ENCODE results near the gene GMNN.

The GMNN gene

DNA sequence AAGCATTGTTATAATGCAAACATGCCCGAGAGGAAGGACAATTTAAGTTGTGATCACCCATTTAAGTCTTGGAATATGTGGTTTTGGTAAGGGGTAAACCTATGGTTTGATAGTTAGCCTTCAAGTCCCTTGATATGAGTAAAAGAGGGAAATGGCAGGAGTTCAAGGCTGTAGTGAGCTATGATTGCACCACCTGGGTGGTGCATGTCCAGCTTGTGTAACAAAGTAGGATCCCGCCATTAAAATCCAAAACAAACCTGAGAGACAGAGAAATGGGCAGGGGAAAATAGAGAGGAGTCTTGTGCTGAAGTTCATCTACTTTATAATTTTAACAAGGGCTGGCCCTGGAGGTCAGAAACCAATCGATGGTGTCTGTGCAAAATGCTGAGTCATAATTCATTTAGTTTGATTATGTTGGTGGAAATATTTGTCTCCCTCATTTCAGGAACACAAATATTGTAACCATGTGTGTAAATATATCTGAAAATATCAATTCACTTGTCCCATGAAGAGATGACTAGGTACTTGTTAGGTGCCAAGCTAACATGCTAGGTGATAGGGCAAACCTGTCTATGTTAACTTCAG lies 47.2 kb downstream of the GMNN start:
- Histone ChIP-seq H4K20me1 (ENCODE audit: control insufficient read depth, insufficient read depth, low read depth, low read length) (no peaks in the 10 kb centered on the region), H3K9me2 (replicated peaks; ENCODE audit: control insufficient read depth, low read length) (no peaks in the 10 kb centered on the region), H3F3A (ENCODE audit: control insufficient read depth, insufficient read depth) (0 out of 2 replicates have a peak, but pooled peaks cover 2% of the 10 kb centered on the region), H3K27ac (ENCODE audit: low read depth, low read length) (no peak overlapping the region), H3K4me3 (ENCODE audit: low read length) (no peak overlapping the region), H3K4me1 (ENCODE audit: control insufficient read depth, low read length) (no peaks in the 10 kb centered on the region), H3K4me2 (ENCODE audit: low read length) (no peak overlapping the region), H3K27me3 (ENCODE audit: control insufficient read depth, low read length) (no peaks in the 10 kb centered on the region), H3K79me2 (ENCODE audit: control insufficient read depth, low read length) (no peaks in the 10 kb centered on the region), H3K36me3 (ENCODE audit: control insufficient read depth, low read length) (peaks cover 71% of the 10 kb centered on the region), H3K9me3 (ENCODE audit: control insufficient read depth, insufficient read depth, low read length) (no peaks in the 10 kb centered on the region)
- TF ChIP-seq, protein P1, sequence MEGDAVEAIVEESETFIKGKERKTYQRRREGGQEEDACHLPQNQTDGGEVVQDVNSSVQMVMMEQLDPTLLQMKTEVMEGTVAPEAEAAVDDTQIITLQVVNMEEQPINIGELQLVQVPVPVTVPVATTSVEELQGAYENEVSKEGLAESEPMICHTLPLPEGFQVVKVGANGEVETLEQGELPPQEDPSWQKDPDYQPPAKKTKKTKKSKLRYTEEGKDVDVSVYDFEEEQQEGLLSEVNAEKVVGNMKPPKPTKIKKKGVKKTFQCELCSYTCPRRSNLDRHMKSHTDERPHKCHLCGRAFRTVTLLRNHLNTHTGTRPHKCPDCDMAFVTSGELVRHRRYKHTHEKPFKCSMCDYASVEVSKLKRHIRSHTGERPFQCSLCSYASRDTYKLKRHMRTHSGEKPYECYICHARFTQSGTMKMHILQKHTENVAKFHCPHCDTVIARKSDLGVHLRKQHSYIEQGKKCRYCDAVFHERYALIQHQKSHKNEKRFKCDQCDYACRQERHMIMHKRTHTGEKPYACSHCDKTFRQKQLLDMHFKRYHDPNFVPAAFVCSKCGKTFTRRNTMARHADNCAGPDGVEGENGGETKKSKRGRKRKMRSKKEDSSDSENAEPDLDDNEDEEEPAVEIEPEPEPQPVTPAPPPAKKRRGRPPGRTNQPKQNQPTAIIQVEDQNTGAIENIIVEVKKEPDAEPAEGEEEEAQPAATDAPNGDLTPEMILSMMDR (IDR thresholded peaks at IDR 0.05; ENCODE audit: low read depth, low read length, poor library complexity, severe bottlenecking): no peak
- no peak for TF ChIP-seq EZH2phosphoT487 (IDR thresholded peaks at IDR 0.05; ENCODE audit: borderline replicate concordance, low read length)

DNA sequence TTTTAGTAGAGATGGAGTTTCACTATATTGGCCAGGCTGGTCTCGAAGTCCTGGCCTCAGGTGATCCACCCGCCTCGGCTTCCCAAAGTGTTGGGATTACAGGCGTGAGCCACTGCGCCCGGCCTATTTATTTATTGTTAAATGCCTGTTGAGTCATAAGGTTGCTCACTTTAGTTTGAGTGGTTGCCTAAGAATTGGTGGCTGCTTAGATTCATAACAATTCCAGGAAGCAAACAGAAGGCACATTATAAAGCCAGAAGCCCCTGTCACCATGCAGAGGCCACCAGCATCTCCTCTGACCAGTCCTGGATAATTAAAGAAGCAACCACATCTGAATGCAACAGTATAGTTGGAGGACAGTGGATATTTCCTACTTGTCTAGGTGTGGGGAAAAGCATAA lies 48.0 kb downstream of the GMNN start:
- TF ChIP-seq, protein P1 (IDR thresholded peaks at IDR 0.05; ENCODE audit: low read depth, low read length, poor library complexity, severe bottlenecking): no peak
- TF ChIP-seq EZH2phosphoT487 (IDR thresholded peaks at IDR 0.05; ENCODE audit: borderline replicate concordance, low read length): no peak
- Histone ChIP-seq H3F3A (ENCODE audit: control insufficient read depth, insufficient read depth) (0 out of 2 replicates have a peak, but pooled peaks cover 2% of the 10 kb centered on the region), H3K9me2 (replicated peaks; ENCODE audit: control insufficient read depth, low read length) (no peaks in the 10 kb centered on the region), H3K27ac (ENCODE audit: low read depth, low read length) (no peak overlapping the region), H3K4me3 (ENCODE audit: low read length) (no peak overlapping the region), H3K36me3 (ENCODE audit: control insufficient read depth, low read length) (peaks cover 75% of the 10 kb centered on the region), H3K4me2 (ENCODE audit: low read length) (no peak overlapping the region), H3K9me3 (ENCODE audit: control insufficient read depth, insufficient read depth, low read length) (no peaks in the 10 kb centered on the region), H3K27me3 (ENCODE audit: control insufficient read depth, low read length) (no peaks in the 10 kb centered on the region), H3K79me2 (ENCODE audit: control insufficient read depth, low read length) (no peaks in the 10 kb centered on the region), H3K4me1 (ENCODE audit: control insufficient read depth, low read length) (no peaks in the 10 kb centered on the region), H4K20me1 (ENCODE audit: control insufficient read depth, insufficient read depth, low read depth, low read length) (no peaks in the 10 kb centered on the region)

DNA sequence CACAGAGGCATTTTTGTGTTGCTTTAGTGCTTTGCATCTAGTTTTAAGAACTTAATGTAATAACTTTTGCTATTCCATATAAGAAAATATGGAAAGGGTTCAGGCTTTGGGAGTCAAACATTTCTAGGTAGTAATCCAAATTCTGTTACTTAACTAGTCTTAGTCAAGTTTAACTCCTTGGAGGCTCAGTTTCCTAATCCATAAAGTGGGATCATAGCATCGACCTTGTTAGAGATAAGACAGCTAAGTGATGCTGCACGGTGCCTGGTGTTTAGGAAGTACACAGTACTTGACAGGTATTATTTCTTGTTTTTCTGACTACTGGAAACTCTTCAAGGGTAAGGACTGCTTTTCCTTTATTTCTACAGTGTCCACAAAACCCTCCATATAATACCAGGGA lies 48.4 kb downstream of the GMNN start:
- Histone ChIP-seq H3K27ac (ENCODE audit: low read depth, low read length) (no peak overlapping the region), H3K9me2 (replicated peaks; ENCODE audit: control insufficient read depth, low read length) (no peaks in the 10 kb centered on the region), H3K4me1 (ENCODE audit: control insufficient read depth, low read length) (no peaks in the 10 kb centered on the region), H3K4me3 (ENCODE audit: low read length) (no peak overlapping the region), H3F3A (ENCODE audit: control insufficient read depth, insufficient read depth) (0 out of 2 replicates have a peak, but pooled peaks cover 2% of the 10 kb centered on the region), H3K79me2 (ENCODE audit: control insufficient read depth, low read length) (no peaks in the 10 kb centered on the region), H3K4me2 (ENCODE audit: low read length) (no peak overlapping the region), H3K9me3 (ENCODE audit: control insufficient read depth, insufficient read depth, low read length) (no peaks in the 10 kb centered on the region), H4K20me1 (ENCODE audit: control insufficient read depth, insufficient read depth, low read depth, low read length) (no peaks in the 10 kb centered on the region), H3K36me3 (ENCODE audit: control insufficient read depth, low read length) (peaks cover 75% of the 10 kb centered on the region), H3K27me3 (ENCODE audit: control insufficient read depth, low read length) (no peaks in the 10 kb centered on the region)
- no peak for TF ChIP-seq EZH2phosphoT487 (IDR thresholded peaks at IDR 0.05; ENCODE audit: borderline replicate concordance, low read length)
- TF ChIP-seq, protein P1 (IDR thresholded peaks at IDR 0.05; ENCODE audit: low read depth, low read length, poor library complexity, severe bottlenecking): no peak

Measured in DOHH2 (cell line).